Bone marrow (tissue), 2 donors: ENCODE measurements around the gene MAB21L2.

ENCODE experiments used
- DNase-seq, 2 donors: peaks; one replicate each; lab custom pipeline; 2025; lab: John Stamatoyannopoulos, UW

MAB21L2 gene

GRCh38 chr4:150577796-150578195 lies 4.2 kb upstream of the MAB21L2 start:
- no peak for DNase-seq

- no peak for DNase-seq
Measured at GRCh38 chr4:150578745-150579501, 3.0 kb upstream of the MAB21L2 start.

GRCh38 chr4:150579551-150580234 lies 2.3 kb upstream of the MAB21L2 start:
- no peak for DNase-seq

GRCh38 chr4:150580306-150580705 lies 1.6 kb upstream of the MAB21L2 start:
- DNase-seq, result no peak

GRCh38 chr4:150581056-150581605 lies 820 bp upstream of the MAB21L2 start:
- DNase-seq, result no peak

GRCh38 chr4:150581641-150582051 lies 305 bp upstream of the MAB21L2 start:
- DNase-seq, result no peak

GRCh38 chr4:150582873-150583286 lies 929 bp downstream of the MAB21L2 start:
- DNase-seq, result no peak

GRCh38 chr4:150583287-150584110 lies 1.5 kb downstream of the MAB21L2 start:
- no peak for DNase-seq

GRCh38 chr4:150584111-150584915 lies 2.4 kb downstream of the MAB21L2 start:
- no peak for DNase-seq

GRCh38 chr4:150585611-150586010 lies 3.7 kb downstream of the MAB21L2 start:
- no peak for DNase-seq

- no peak for DNase-seq
Measured at GRCh38 chr4:150586162-150586810, 4.3 kb downstream of the MAB21L2 start.

- DNase-seq, result no peak
Measured at GRCh38 chr4:150588316-150588715, 6.4 kb downstream of the MAB21L2 start.

- no peak for DNase-seq
Measured at GRCh38 chr4:150589157-150589556, 7.2 kb downstream of the MAB21L2 start.

- DNase-seq, result no peak
Measured at GRCh38 chr4:150590631-150591030, 8.7 kb downstream of the MAB21L2 start.

GRCh38 chr4:150591406-150591805 lies 9.5 kb downstream of the MAB21L2 start:
- no peak for DNase-seq

- no peak for DNase-seq
Measured at GRCh38 chr4:150591904-150592303, 10.0 kb downstream of the MAB21L2 start.

GRCh38 chr4:150593996-150594395 lies 12.0 kb downstream of the MAB21L2 start:
- no peak for DNase-seq

GRCh38 chr4:150598909-150599308 lies 17.0 kb downstream of the MAB21L2 start:
- no peak for DNase-seq

- DNase-seq, result no peak
Measured at GRCh38 chr4:150599547-150599946, 17.6 kb downstream of the MAB21L2 start.

- no peak for DNase-seq
Measured at GRCh38 chr4:150600812-150601445, 19.0 kb downstream of the MAB21L2 start.
